B cell (primary cell): ENCODE results near the gene FAM114A1.

Experiments
- CTCF ChIP-seq: fragments of 200-600 bp; IDR thresholded peaks from one replicate; pipeline ENCODE4 v1.8.0; 2022; ENCODE audit warnings: antibody characterized with exemption, mild to moderate bottlenecking
- EZH2 ChIP-seq: IDR thresholded peaks from 2 replicates; pipeline ENCODE4 v1.6.1; 2012; ENCODE audit warnings: borderline replicate concordance, low read depth, mild to moderate bottlenecking, moderate library complexity, low read length; ENCODE audit not compliant: insufficient read depth, poor library complexity, severe bottlenecking

- no peak for TF ChIP-seq CTCF
- TF ChIP-seq EZH2, result no peak
These were observed 126.5 kb downstream of the FAM114A1 start for GRCh38 chr4:38994135-38994534.
